Hepatocyte (in vitro differentiated cells): ENCODE data around the gene TSR3. TPM values are rescaled to one million over a fixed set of nuclear protein-coding genes. Genes with fewer than 3 reads are reported as not detected.

Source experiments
- DNase-seq: peaks from one replicate; pipeline ENCODE4 v3.0.0-alpha.2; 2016; ENCODE audit warnings: low spot score
- H2AFZ ChIP-seq: fragments of 200-600 bp; sonication (generic); 2 replicates; pipeline ENCODE4 v1.6.0; 2016; ENCODE audit warnings: antibody characterized with exemption, mild to moderate bottlenecking
- H3K27ac ChIP-seq: fragments of 200-600 bp; sonication (generic); 2 replicates; pipeline ENCODE4 v1.5.1; 2016; ENCODE audit warnings: mild to moderate bottlenecking
- H3K27me3 ChIP-seq: fragments of 200-600 bp; sonication (generic); 2 replicates; pipeline ENCODE4 v1.6.1; 2016
- H3K36me3 ChIP-seq: fragments of 200-600 bp; sonication (generic); replicated peaks from 2 replicates; pipeline ENCODE4 v1.5.1; 2016; ENCODE audit warnings: low read depth; ENCODE audit not compliant: insufficient read depth
- H3K4me1 ChIP-seq: fragments of 200-600 bp; sonication (generic); 2 replicates; pipeline ENCODE4 v1.5.1; 2016; ENCODE audit warnings: mild to moderate bottlenecking, moderate library complexity; ENCODE audit not compliant: insufficient read depth
- H3K4me2 ChIP-seq: fragments of 200-600 bp; sonication (generic); 2 replicates; pipeline ENCODE4 v1.6.0; 2016
- H3K4me3 ChIP-seq: fragments of 200-600 bp; sonication (generic); 2 replicates; pipeline ENCODE4 v1.5.1; 2016; ENCODE audit warnings: mild to moderate bottlenecking
- H3K79me2 ChIP-seq: fragments of 200-600 bp; sonication (generic); 2 replicates; pipeline ENCODE4 v1.6.0; 2017; ENCODE audit warnings: mild to moderate bottlenecking
- H3K9me2 ChIP-seq: fragments of 200-600 bp; sonication (generic); replicated peaks from 2 replicates; pipeline ENCODE4 v1.6.0; 2017; ENCODE audit warnings: mild to moderate bottlenecking; ENCODE audit not compliant: insufficient read depth
- H3K9me3 ChIP-seq: fragments of 200-600 bp; sonication (generic); 2 replicates; pipeline ENCODE4 v1.5.1; 2016; ENCODE audit warnings: low read depth, mild to moderate bottlenecking
- H4K20me1 ChIP-seq: fragments of 200-600 bp; sonication (generic); 2 replicates; pipeline ENCODE4 v1.6.0; 2016; ENCODE audit warnings: mild to moderate bottlenecking; ENCODE audit not compliant: insufficient read depth, poor library complexity, severe bottlenecking
- CTCF ChIP-seq: fragments of 200-600 bp; sonication (generic); IDR thresholded peaks from 2 replicates; pipeline ENCODE4 v1.5.1; 2016; ENCODE audit warnings: antibody characterized with exemption, mild to moderate bottlenecking; ENCODE audit not compliant: poor library complexity
- EZH2 ChIP-seq: fragments of 200-600 bp; sonication (generic); IDR thresholded peaks from 2 replicates; pipeline ENCODE4 v1.6.1; 2016; ENCODE audit warnings: antibody characterized with exemption, mild to moderate bottlenecking, borderline replicate concordance
- EZH2phosphoT487 ChIP-seq: fragments of 200-600 bp; sonication (generic); IDR thresholded peaks from one replicate; pipeline ENCODE4 v1.6.1; 2018; ENCODE audit warnings: antibody characterized with exemption, mild to moderate bottlenecking, low read depth, moderate library complexity; ENCODE audit not compliant: unreplicated experiment, severe bottlenecking
- WGBS: methylation state at CpG from one replicate; pipeline ENCODE4 v1.1.6; 2016; ENCODE audit warnings: low lambda C conversion rate; ENCODE audit errors: missing lambda C conversion rate; 5-methylcytosine and 5-hydroxymethylcytosine counted together
- polyA plus RNA-seq: library from polyadenylated mRNA; unstranded; fragments of >200 nt; fragmentation: Nextera tagmentation; extraction: Ambion mirVana; gene quantifications from 2 replicates; pipeline ENCODE4 v1.2.1, GENCODE V29; 2016
- total RNA-seq: library from RNA; depleted of rRNA; stranded (reverse); fragments of >200 nt; gene quantifications from 2 replicates; pipeline ENCODE4 v1.2.3, GENCODE V29; 2014

The TSR3 gene
- total and polyA plus RNA-seq, 2 experiments from 2014 or later: 73.0 to 137 TPM

- TF ChIP-seq EZH2phosphoT487 (no peak), EZH2 (peak; percentile 9), CTCF (no peak)
- no peaks in the 10 kb centered on the region for H3K36me3 ChIP-seq
- DNase-seq: no peak
- H3K27me3 ChIP-seq: peaks cover 56% of the 10 kb centered on the region
- no peak overlapping the region for H3K27ac ChIP-seq
- 13% methylated on average over 24 of the region's 26 CpGs for WGBS
- H2AFZ ChIP-seq: no peak overlapping the region
- H3K9me2 ChIP-seq: no peaks in the 10 kb centered on the region
- no peaks in the 10 kb centered on the region for H4K20me1 ChIP-seq
- no peak overlapping the region for H3K4me3 ChIP-seq
- H3K9me3 ChIP-seq: no peaks in the 10 kb centered on the region
- H3K4me1 ChIP-seq: peaks cover 25% of the 10 kb centered on the region
- H3K79me2 ChIP-seq: no peaks in the 10 kb centered on the region
- H3K4me2 ChIP-seq: peak overlapping the region; percentile 78
Observed at GRCh38 chr16:1332618-1333148, 19.0 kb downstream of the TSR3 start.

DNA sequence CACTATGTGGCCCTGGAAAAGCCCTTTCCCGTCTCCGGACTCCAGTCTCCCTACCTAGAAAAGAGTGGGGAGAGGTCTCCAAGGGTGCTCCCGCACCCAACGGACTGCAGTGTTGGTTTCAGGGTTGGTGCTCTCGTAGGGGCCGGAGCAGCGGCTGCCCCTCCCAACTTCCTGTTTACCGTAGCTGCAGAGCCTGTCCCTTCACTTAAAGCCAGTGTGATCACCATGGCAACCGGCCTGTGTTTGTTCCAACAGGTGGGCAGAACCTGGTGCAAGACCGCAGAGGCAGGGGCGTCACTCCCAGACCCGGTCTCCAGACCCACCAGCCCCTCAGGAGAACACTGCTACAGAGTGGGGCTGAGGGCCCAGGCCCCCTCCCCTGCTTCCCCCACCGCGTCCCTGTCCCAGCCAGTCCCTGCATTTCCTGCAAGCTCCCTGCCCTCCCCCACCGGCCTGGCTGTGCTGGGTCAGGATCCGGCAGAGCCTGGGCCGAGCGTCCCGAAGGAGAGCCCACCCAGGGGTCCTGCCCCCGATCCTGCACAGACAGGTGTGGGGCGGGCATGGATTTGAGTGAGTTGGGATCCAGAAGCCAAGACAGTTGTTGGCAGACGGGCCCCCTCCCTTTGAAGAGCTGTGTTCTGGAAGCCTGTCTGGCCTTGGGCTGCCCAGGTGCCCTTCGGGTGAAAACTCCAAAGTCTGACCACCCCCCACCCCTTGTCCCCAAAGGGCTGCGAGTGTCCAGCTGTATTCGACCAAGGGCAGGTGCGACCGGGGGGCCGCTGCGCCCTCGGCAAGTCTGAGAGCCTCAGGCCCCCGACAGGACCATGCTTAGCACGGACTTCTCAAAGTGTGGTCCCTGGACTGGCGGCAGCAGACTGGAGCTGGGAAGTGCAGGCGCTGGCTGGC is 19.7 kb downstream of the TSR3 start:
- Histone ChIP-seq H3K9me2 (no peaks in the 10 kb centered on the region), H3K4me1 (peaks cover 25% of the 10 kb centered on the region), H3K27me3 (peaks cover 56% of the 10 kb centered on the region), H4K20me1 (no peaks in the 10 kb centered on the region), H2AFZ (peak overlapping the region; percentile 7), H3K4me3 (no peak overlapping the region), H3K4me2 (peak overlapping the region; percentile 78), H3K79me2 (no peaks in the 10 kb centered on the region), H3K9me3 (no peaks in the 10 kb centered on the region), H3K36me3 (no peaks in the 10 kb centered on the region), H3K27ac (no peak overlapping the region)
- WGBS: 5% methylated on average over 33 of the region's 34 CpGs
- peak; percentile 61 for TF ChIP-seq EZH2
- peak; percentile 47 for TF ChIP-seq EZH2phosphoT487
- no peak for TF ChIP-seq CTCF
- DNase-seq: peak; percentile 89

GRCh38 chr16:1330931-1331711 is 20.6 kb downstream of the TSR3 start:
- DNase-seq: no peak
- Histone ChIP-seq H3K9me3 (no peaks in the 10 kb centered on the region), H3K36me3 (no peaks in the 10 kb centered on the region), H3K4me2 (peak overlapping the region; percentile 78), H2AFZ (peak overlapping the region; percentile 7), H4K20me1 (no peaks in the 10 kb centered on the region), H3K4me1 (peaks cover 25% of the 10 kb centered on the region), H3K27me3 (peaks cover 47% of the 10 kb centered on the region), H3K79me2 (no peaks in the 10 kb centered on the region), H3K9me2 (no peaks in the 10 kb centered on the region), H3K27ac (no peak overlapping the region), H3K4me3 (no peak overlapping the region)
- WGBS: 72% methylated on average over 21 of the region's 22 CpGs
- no peak for TF ChIP-seq EZH2phosphoT487
- TF ChIP-seq EZH2: no peak
